GM20000 (cell line): ENCODE measurements around the gene NOVA1.

Experiments
- DNase-seq: peaks from one replicate; pipeline ENCODE4 v3.0.0; 2012; ENCODE audit warnings: low spot score
- TF ChIP-seq, protein P1 (sequence below): IDR thresholded peaks from 2 replicates; pipeline ENCODE4 v1.5.1; 2012; ENCODE audit warnings: mild to moderate bottlenecking, control low read depth; ENCODE audit errors: extremely low read depth, missing control alignments

The NOVA1 gene

GRCh38 chr14:26528415-26529182 lies 69.2 kb downstream of the NOVA1 start:
- TF ChIP-seq, protein P1, sequence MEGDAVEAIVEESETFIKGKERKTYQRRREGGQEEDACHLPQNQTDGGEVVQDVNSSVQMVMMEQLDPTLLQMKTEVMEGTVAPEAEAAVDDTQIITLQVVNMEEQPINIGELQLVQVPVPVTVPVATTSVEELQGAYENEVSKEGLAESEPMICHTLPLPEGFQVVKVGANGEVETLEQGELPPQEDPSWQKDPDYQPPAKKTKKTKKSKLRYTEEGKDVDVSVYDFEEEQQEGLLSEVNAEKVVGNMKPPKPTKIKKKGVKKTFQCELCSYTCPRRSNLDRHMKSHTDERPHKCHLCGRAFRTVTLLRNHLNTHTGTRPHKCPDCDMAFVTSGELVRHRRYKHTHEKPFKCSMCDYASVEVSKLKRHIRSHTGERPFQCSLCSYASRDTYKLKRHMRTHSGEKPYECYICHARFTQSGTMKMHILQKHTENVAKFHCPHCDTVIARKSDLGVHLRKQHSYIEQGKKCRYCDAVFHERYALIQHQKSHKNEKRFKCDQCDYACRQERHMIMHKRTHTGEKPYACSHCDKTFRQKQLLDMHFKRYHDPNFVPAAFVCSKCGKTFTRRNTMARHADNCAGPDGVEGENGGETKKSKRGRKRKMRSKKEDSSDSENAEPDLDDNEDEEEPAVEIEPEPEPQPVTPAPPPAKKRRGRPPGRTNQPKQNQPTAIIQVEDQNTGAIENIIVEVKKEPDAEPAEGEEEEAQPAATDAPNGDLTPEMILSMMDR = no peak
- DNase-seq = no peak

DNA sequence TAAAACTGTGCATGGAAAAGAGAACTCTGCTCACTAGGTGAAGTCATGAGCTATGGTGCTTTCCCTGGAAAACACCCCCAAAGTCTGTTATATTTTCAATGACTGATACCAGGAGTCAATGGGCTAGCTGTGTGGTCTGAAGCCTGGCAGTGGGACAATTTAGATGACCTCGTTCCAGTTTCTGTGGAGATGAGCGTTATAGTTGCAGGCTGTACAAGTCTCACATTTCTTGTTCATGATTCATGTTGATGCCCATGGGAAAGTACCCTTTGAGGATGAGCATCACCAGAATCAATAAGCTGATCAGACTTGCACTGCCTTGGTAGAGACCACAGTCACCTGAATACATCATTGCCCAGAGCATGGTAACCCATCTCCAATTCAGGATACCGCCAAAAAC lies 70.7 kb downstream of the NOVA1 start:
- no peak for DNase-seq
- TF ChIP-seq, protein P1 = no peak

DNA sequence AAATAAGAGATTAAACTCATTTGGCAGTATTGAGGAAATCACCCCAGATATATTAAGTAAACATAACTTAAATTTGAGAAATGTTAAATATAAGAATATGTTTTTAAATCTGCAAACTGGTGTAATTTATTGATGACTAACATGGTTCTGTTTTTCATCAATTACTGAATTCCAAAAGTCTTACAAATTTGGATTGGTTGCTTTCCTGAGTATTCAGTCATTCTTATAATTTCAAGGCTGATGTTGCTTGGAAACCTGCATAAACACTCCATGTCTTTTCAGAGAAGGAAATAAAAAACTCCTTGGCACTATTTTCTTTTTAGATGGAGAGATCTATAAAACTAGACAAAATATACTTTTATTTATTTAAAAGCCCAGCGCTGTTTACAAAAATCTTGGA lies 71.7 kb downstream of the NOVA1 start:
- TF ChIP-seq, protein P1 = no peak

DNA sequence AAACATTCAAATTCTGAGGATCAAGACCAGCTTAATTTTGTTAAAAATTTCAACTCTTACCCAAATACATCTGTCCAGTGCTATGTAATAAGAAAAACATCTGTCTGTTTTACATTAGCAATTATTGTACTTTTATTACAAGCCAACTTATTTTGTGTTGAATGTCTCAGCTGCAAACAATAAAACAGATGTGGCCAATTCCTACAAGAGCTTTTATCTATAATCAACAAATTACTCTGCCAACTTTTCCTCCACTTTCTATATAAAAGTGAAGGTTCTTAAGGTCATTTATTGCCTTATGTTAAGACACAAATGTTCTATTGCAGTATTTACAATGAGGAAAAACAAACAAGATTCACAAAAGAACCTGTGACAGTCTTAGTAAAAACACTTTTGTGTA lies 72.7 kb downstream of the NOVA1 start:
- TF ChIP-seq, protein P1 = no peak
- DNase-seq = no peak

More for the DNA sequence above, 71.7 kb downstream of the NOVA1 start:
- no peak for DNase-seq

- TF ChIP-seq, protein P1 = no peak
These were observed 74.9 kb downstream of the NOVA1 start for GRCh38 chr14:26522967-26523366.

GRCh38 chr14:26517771-26518170 lies 80.1 kb downstream of the NOVA1 start:
- no peak for DNase-seq
- TF ChIP-seq, protein P1 = no peak

More at GRCh38 chr14:26522967-26523366, 74.9 kb downstream of the NOVA1 start:
- no peak for DNase-seq

- no peak for DNase-seq
- TF ChIP-seq, protein P1 = no peak
These were observed 97.8 kb downstream of the NOVA1 start for GRCh38 chr14:26500028-26500427.
